Panc1 (cell line): Measurements from ENCODE around the gene SLAMF7. TPM values are rescaled to one million over a fixed set of nuclear protein-coding genes. Genes with fewer than 3 reads are reported as not detected.

Experiments
- ATAC-seq: fragments of 200-7000 bp; cut with Tn5 transposase; 2 replicates; pipeline ENCODE4 v1.9.1; 2020; ENCODE audit warnings: mild to moderate bottlenecking, moderate library complexity
- BruUV-seq: library from RNA; stranded (reverse); fragments of 400-500 nt; replicated peaks from 2 replicates; lab custom pipeline; 2021; lab: Mats Ljungman, UMichigan
- CTCF ChIA-PET: fragments of 300-600 bp; sonication (Branson Sonifier 250); formaldehyde crosslinking; loops from one replicate; lab custom pipeline; 2022; ENCODE audit warnings: antibody characterized with exemption; lab: Charles Lee
- POLR2A ChIA-PET: fragments of 300-600 bp; sonication (Branson Sonifier 250); formaldehyde crosslinking; loops from one replicate; lab custom pipeline; 2022; ENCODE audit warnings: antibody characterized with exemption; lab: Charles Lee
- DNase-seq: peaks from one replicate; pipeline ENCODE4 v3.0.0-alpha.2; 2010; ENCODE audit warnings: low read depth, low spot score
- H3K27ac ChIP-seq: 2 replicates; pipeline ENCODE4 v1.5.1; 2011; ENCODE audit warnings: mild to moderate bottlenecking, low read length, inconsistent platforms
- H3K27me3 ChIP-seq: fragments of 200-500 bp; sonication (Bioruptor generic); 2 replicates; pipeline ENCODE4 v1.6.0; 2014; ENCODE audit warnings: low read length, inconsistent platforms; ENCODE audit not compliant: control insufficient read depth, insufficient read depth
- H3K36me3 ChIP-seq: fragments of 200-500 bp; sonication (Bioruptor generic); 2 replicates; pipeline ENCODE4 v1.5.1; 2014; ENCODE audit warnings: inconsistent platforms, mild to moderate bottlenecking, low read length, moderate library complexity; ENCODE audit not compliant: control insufficient read depth, insufficient read depth
- H3K4me1 ChIP-seq: 2 replicates; pipeline ENCODE4 v1.5.1; 2011; ENCODE audit warnings: inconsistent platforms, mild to moderate bottlenecking, low read length, moderate library complexity; ENCODE audit not compliant: control insufficient read depth, insufficient read depth
- H3K4me3 ChIP-seq, 2 experiments: 2 replicates each; pipeline ENCODE4 v1.5.1; 2011 to 2012; ENCODE audit warnings: low read depth in 2 of 2, low read length in 2 of 2, mild to moderate bottlenecking in 2 of 2, inconsistent platforms in 1 of 2, moderate library complexity in 1 of 2
- H3K9me3 ChIP-seq: fragments of 200-500 bp; sonication (Bioruptor generic); 2 replicates; pipeline ENCODE4 v1.5.1; 2014; ENCODE audit warnings: low read depth, mild to moderate bottlenecking, inconsistent platforms, low read length, moderate library complexity; ENCODE audit not compliant: control insufficient read depth, insufficient read depth
- POLR2AphosphoS5 ChIP-seq: IDR thresholded peaks from 2 replicates; pipeline ENCODE4 v1.6.1; 2012; ENCODE audit warnings: mild to moderate bottlenecking, low read depth, low read length, moderate library complexity
- SIN3A ChIP-seq: IDR thresholded peaks from 2 replicates; pipeline ENCODE4 v1.6.1; 2012; ENCODE audit warnings: low read depth, mild to moderate bottlenecking, low read length, moderate library complexity, borderline replicate concordance; ENCODE audit not compliant: insufficient read depth
- TCF7L2 ChIP-seq: IDR thresholded peaks from 2 replicates; pipeline ENCODE4 v1.6.1; 2011; ENCODE audit warnings: mild to moderate bottlenecking, low read depth, low read length, inconsistent platforms
- in situ Hi-C: cut with HindIII; loops from 2 replicates; pipeline ENCODE4 v1.10.0; 2016; ENCODE audit warnings: low sequenced_read_pairs, low pct_unique_long_range_greater_than_20kb
- intact Hi-C: fragments of 100-400 bp; cut with micrococcal nuclease; formaldehyde crosslinking; loops from one replicate; pipeline ENCODE4 v1.10.0; 2022; ENCODE audit not compliant: unreplicated experiment
- total RNA-seq: library from RNA; stranded (reverse); gene quantifications from one replicate; pipeline ENCODE4 v1.2.1, GENCODE V29; 2021; ENCODE audit not compliant: unreplicated experiment
- TF ChIP-seq, protein P1 (sequence below), 2 experiments: IDR thresholded peaks; 2 replicates each; pipeline ENCODE4 v1.6.1; 2011 to 2012; ENCODE audit warnings: low read depth in 2 of 2, control low read depth in 1 of 2, low read length in 1 of 2, mild to moderate bottlenecking in 1 of 2, moderate library complexity in 1 of 2; ENCODE audit not compliant: insufficient read depth in 1 of 2
- TF ChIP-seq, protein P2 (sequence below): fragments of 450-650 bp; IDR thresholded peaks from 2 replicates; pipeline ENCODE4 v1.5.1; 2017; ENCODE audit warnings: mild to moderate bottlenecking

The SLAMF7 gene
- total RNA-seq, 1 experiment from 2014 or later, result 0.21 TPM

DNA sequence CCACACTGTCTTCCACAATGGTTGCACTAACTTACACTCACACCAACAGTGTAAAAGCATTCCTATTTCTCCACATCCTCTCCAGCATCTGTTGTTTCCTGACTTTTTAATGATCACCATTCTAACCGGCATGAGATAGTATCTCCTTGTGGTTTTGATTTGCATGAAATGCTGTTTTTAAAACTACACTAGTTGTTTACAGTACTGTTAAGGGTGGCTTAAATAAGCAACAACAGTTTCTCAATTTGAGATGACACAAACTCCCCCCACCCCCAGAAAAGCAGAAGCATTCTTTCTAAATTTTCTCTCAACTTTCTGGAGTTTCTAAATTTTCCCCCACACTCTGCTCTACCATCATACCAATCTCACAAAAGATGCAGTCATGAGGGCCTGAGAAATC, 7.1 kb upstream of the SLAMF7 start:
- DNase-seq, result no peak
- POLR2A ChIA-PET, result no interaction called here
- H3K36me3 ChIP-seq, result no peaks in the 10 kb centered on the region
- in situ Hi-C loops (no loop called here), intact Hi-C loops (no loop called here)
- no peaks in the 10 kb centered on the region for H3K9me3 ChIP-seq
- CTCF ChIA-PET, result no interaction called here
- no peak overlapping the region for H3K27ac ChIP-seq
- TF ChIP-seq POLR2AphosphoS5, result no peak
- TF ChIP-seq, protein P1, sequence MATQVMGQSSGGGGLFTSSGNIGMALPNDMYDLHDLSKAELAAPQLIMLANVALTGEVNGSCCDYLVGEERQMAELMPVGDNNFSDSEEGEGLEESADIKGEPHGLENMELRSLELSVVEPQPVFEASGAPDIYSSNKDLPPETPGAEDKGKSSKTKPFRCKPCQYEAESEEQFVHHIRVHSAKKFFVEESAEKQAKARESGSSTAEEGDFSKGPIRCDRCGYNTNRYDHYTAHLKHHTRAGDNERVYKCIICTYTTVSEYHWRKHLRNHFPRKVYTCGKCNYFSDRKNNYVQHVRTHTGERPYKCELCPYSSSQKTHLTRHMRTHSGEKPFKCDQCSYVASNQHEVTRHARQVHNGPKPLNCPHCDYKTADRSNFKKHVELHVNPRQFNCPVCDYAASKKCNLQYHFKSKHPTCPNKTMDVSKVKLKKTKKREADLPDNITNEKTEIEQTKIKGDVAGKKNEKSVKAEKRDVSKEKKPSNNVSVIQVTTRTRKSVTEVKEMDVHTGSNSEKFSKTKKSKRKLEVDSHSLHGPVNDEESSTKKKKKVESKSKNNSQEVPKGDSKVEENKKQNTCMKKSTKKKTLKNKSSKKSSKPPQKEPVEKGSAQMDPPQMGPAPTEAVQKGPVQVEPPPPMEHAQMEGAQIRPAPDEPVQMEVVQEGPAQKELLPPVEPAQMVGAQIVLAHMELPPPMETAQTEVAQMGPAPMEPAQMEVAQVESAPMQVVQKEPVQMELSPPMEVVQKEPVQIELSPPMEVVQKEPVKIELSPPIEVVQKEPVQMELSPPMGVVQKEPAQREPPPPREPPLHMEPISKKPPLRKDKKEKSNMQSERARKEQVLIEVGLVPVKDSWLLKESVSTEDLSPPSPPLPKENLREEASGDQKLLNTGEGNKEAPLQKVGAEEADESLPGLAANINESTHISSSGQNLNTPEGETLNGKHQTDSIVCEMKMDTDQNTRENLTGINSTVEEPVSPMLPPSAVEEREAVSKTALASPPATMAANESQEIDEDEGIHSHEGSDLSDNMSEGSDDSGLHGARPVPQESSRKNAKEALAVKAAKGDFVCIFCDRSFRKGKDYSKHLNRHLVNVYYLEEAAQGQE (IDR thresholded peaks at IDR 0.05; ENCODE audit: insufficient read depth in 1 of 2, low read depth in 2 of 2, low read length in 1 of 2), result no peak
- ATAC-seq, result no peak
- BruUV-seq, result no TSS peak
- no peaks in the 10 kb centered on the region for H3K4me1 ChIP-seq
- H3K4me3 ChIP-seq, result no peak overlapping the region
- no peaks in the 10 kb centered on the region for H3K27me3 ChIP-seq

DNA sequence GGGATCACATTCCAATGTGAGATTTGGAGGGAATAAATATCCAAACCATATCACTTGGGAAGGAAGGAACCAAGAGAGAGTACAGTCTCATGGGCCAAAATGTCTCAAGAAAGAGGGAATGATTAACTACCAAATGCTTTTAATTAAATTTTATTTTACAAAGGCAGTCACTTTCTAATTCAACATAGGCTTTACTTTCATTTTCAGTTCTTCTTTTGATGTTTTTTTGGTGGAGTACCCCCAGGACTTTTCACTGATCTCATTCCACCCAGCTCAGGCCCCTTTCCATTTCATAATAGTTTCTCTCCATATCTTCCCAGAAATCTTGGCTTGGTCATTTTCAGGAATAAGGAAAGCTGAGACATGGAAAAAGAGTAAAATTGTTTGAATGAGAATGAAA, 5.1 kb upstream of the SLAMF7 start:
- ATAC-seq, result no peak
- TF ChIP-seq, protein P2, sequence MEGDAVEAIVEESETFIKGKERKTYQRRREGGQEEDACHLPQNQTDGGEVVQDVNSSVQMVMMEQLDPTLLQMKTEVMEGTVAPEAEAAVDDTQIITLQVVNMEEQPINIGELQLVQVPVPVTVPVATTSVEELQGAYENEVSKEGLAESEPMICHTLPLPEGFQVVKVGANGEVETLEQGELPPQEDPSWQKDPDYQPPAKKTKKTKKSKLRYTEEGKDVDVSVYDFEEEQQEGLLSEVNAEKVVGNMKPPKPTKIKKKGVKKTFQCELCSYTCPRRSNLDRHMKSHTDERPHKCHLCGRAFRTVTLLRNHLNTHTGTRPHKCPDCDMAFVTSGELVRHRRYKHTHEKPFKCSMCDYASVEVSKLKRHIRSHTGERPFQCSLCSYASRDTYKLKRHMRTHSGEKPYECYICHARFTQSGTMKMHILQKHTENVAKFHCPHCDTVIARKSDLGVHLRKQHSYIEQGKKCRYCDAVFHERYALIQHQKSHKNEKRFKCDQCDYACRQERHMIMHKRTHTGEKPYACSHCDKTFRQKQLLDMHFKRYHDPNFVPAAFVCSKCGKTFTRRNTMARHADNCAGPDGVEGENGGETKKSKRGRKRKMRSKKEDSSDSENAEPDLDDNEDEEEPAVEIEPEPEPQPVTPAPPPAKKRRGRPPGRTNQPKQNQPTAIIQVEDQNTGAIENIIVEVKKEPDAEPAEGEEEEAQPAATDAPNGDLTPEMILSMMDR, result no peak
- TF ChIP-seq SIN3A, result no peak
- TF ChIP-seq POLR2AphosphoS5, result no peak
- H3K27ac ChIP-seq, result no peak overlapping the region
- ChIA-PET POLR2A (no interaction called here), CTCF (no interaction called here)
- no peaks in the 10 kb centered on the region for H3K27me3 ChIP-seq
- DNase-seq, result no peak
- H3K4me3 ChIP-seq, result no peak overlapping the region
- in situ Hi-C loops (no loop called here), intact Hi-C loops (no loop called here)
- H3K9me3 ChIP-seq, result no peaks in the 10 kb centered on the region
- no peaks in the 10 kb centered on the region for H3K36me3 ChIP-seq
- BruUV-seq, result no TSS peak
- H3K4me1 ChIP-seq, result no peaks in the 10 kb centered on the region

DNA sequence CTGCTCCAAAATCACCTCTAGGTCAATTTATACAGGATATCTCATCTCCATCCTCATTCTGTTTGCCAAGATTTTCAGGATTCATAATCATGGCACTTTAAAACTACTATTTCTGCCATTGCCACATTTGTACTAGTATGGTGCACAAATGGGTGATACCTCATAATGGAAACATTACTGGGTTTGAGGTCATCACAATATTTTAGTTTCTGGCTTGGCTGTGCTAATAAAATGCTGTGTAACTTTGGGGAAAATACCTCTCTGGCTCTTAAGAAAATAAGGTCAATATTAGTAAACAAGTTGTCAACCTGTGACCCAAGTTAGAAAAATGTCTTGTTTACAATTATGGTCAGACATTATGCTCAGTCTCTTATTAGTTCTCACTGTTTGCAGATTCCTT, 4.7 kb upstream of the SLAMF7 start:
- H3K27me3 ChIP-seq, result no peaks in the 10 kb centered on the region
- no peaks in the 10 kb centered on the region for H3K9me3 ChIP-seq
- no peak overlapping the region for H3K27ac ChIP-seq
- TF ChIP-seq, protein P1 (IDR thresholded peaks at IDR 0.05; ENCODE audit: insufficient read depth in 1 of 2, low read depth in 2 of 2, low read length in 1 of 2), result no peak
- TF ChIP-seq TCF7L2 (no peak), POLR2AphosphoS5 (no peak), SIN3A (no peak)
- POLR2A ChIA-PET, result no interaction called here
- BruUV-seq, result no TSS peak
- CTCF ChIA-PET, result no interaction called here
- no peak for DNase-seq
- intact Hi-C loops (no loop called here), in situ Hi-C loops (no loop called here)
- no peaks in the 10 kb centered on the region for H3K36me3 ChIP-seq
- H3K4me1 ChIP-seq, result no peaks in the 10 kb centered on the region
- H3K4me3 ChIP-seq, result no peak overlapping the region
- ATAC-seq, result no peak
